Activated CD8-positive, alpha-beta memory T cell treated with anti-CD3 and anti-CD28 coated beads for 36 hours (primary cell): ENCODE data around the gene CMPK2. TPM values are rescaled to one million over a fixed set of nuclear protein-coding genes. Genes with fewer than 3 reads are reported as not detected.
"Not testable (repeated sequence)": the region's sequence is repeated elsewhere in the genome, so short reads cannot be mapped to it uniquely, and the experiment has no call there.

Source experiments
- CTCF ChIA-PET: fragments of 350-600 bp; sonication (Branson Sonifier 250); formaldehyde crosslinking; loops from one replicate; lab custom pipeline; 2021; ENCODE audit warnings: antibody characterized with exemption; lab: Charles Lee
- POLR2A ChIA-PET: fragments of 350-600 bp; sonication (Branson Sonifier 250); formaldehyde crosslinking; loops from one replicate; lab custom pipeline; 2021; ENCODE audit warnings: antibody characterized with exemption; lab: Charles Lee
- total RNA-seq, 2 experiments: library from RNA; stranded (reverse); gene quantifications; one replicate each; pipeline ENCODE4 v1.2.3, GENCODE V29; 2021

CMPK2 gene
- total RNA-seq, 2 experiments from 2014 or later = 0.61 to 0.84 TPM

GRCh38 chr2:6883448-6884122 is 17.9 kb upstream of the CMPK2 start:
- CTCF ChIA-PET = interaction anchor here (1.2 kb wide), 1 partner anchor 14 kb away, joined by 3 read pairs; no protein-coding TSS in a partner anchor
- POLR2A ChIA-PET = no interaction called here

GRCh38 chr2:6881516-6881915 is 15.8 kb upstream of the CMPK2 start:
- ChIA-PET CTCF (interaction anchor here (1.6 kb wide), 1 partner anchor 16 kb away, joined by 5 read pairs; the partner anchor contains the start of gene CMPK2), POLR2A (no interaction called here)

GRCh38 chr2:6881046-6881445 is 15.3 kb upstream of the CMPK2 start:
- ChIA-PET CTCF (interaction anchor here (1.6 kb wide), 1 partner anchor 16 kb away, joined by 5 read pairs; the partner anchor contains the start of gene CMPK2), POLR2A (no interaction called here)

DNA sequence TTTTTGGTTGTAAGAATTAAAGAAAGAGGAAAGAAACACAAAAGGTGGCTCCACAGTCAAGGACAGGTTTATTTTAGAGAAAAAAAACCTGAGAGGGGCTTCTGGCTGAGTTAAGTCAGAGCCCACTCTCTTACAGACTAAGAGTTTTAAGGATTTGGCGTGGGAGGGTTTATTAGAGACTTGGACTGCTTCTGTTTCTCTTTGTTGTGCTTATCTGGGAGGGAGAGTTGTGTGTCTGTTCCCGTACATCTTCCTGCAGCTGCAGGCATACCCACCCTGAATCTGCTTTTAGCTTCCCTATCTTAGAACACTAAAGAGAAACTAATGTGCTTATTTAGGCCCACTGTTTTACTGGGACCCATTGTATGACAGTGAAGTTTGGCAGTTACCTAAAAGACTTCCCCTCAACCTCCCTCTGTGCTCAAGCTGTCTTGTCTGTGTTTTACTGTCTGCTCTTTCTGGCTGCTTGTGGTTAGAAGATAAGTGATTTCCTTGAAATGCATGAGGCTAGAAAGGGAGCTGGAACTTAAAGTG is 14.6 kb upstream of the CMPK2 start:
- POLR2A ChIA-PET = no interaction called here

GRCh38 chr2:6879011-6879410 is 13.3 kb upstream of the CMPK2 start:
- ChIA-PET POLR2A (interaction anchor here (0.6 kb wide), 1 partner anchor 14 kb away, joined by 3 read pairs; no protein-coding TSS in a partner anchor), CTCF (interaction anchor here (1.4 to 3.3 kb wide), 2 partner anchors 13 to 18 kb away, joined by 3 to 14 read pairs; partner anchors contain the start of gene CMPK2)

More for the DNA sequence above, 14.6 kb upstream of the CMPK2 start:
- CTCF ChIA-PET = interaction anchor here (1.4 to 1.6 kb wide), 2 partner anchors 15 to 36 kb away, joined by 4 to 5 read pairs; partner anchors contain the start of genes CMPK2 and RNF144A

DNA sequence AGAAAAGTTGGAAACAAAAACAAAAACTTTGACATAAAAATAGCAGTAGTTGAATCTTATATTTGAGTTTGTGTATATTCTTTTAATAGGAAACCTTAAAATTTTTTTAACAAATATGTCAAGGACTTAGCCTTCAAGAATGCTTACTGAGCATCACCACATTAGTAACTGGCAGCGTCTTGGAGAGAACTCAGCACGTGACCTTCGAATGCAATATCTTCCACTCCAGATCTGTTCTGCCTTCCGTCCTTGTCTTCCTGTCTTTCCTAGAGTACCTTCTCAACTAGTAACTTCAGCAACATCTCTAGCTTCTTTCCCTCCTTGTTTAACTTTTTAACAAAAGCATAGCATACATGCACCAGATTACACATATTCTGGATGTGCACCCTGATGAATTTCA is 12.8 kb upstream of the CMPK2 start:
- POLR2A ChIA-PET = no interaction called here

GRCh38 chr2:6877402-6878304 is 11.9 kb upstream of the CMPK2 start, which contains the start of gene RSAD2:
RSAD2 (plus strand) TSS chr2:6877777; CDS start chr2:6877801, 24 bp downstream.
- ChIA-PET POLR2A (interaction anchor here (0.9 kb wide), 1 partner anchor 12 kb away, joined by 3 read pairs; the partner anchor contains the start of gene CMPK2), CTCF (interaction anchor here (1.3 to 3.3 kb wide), 4 partner anchors 9 to 167 kb away, joined by 4 to 14 read pairs (median 4); partner anchors contain the start of gene CMPK2)

More for the DNA sequence above, 12.8 kb upstream of the CMPK2 start:
- CTCF ChIA-PET = interaction anchor here (1.4 to 3.3 kb wide), 3 partner anchors 10 to 19 kb away, joined by 3 to 14 read pairs (median 4); partner anchors contain the start of gene CMPK2

DNA sequence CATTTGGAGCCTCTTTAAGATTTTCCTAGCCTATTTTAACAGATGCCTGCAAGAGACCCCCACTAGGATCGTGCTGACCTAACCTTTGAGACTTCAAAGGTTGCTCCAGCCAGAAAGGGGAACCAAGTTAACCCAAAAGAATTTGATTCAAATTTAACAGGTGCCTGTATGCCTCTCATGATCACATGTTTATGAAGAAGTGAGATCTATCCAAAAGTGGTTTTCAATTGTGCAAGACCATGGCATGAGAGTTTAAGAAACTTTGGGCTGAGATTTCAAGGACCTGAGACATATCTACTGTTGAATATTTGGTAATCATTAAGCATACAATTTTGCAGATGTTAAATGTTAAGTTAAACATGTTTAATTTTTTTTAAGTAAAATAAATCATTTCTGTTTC is 10.6 kb upstream of the CMPK2 start:
- CTCF ChIA-PET = interaction anchor here (1.0 to 3.3 kb wide), 2 partner anchors 8 to 10 kb away, joined by 3 to 14 read pairs; partner anchors contain the start of gene CMPK2
- POLR2A ChIA-PET = no interaction called here

DNA sequence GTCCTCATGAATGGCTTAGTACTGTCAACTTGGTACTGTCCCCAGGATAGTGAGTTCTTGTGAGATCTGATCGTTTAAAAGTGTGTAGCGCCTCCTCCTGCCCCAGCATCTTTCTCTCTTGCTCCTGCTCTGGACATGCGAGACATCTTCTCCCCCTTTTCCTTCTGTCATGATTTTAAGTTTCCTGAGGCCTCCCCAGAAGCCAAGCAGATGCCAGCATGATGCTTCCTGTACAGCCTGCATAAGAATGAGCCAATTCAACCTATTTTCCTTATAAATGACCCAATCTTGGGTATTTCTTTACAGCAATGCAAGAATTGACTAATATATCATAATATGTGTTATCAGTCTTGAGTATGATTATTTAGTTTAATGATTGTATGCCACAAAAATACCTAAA is 8.3 kb upstream of the CMPK2 start:
- POLR2A ChIA-PET = no interaction called here
- CTCF ChIA-PET = no interaction called here

DNA sequence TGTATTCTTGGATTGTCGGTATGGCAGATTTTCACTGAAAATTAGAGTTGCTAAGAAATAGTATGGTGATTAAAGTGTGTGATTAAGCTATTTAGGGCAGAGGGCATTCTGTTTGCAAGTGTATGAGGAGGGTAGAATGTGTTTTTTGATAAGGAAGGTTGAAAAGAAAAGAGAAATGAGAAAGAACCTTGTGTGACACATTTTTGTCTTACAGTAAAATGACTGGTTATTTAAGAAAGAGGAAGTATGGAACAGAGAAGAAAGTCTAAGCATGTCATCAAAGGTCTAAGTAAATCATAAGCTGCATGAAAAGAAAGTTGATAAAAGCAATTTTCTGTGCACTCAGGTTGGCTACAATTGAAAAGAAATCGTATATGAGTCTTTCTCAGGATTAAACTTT is 6.7 kb upstream of the CMPK2 start:
- ChIA-PET CTCF (interaction anchor here (0.7 kb wide), 1 partner anchor 60 kb away, joined by 3 read pairs; no protein-coding TSS in a partner anchor), POLR2A (no interaction called here)

- POLR2A ChIA-PET = no interaction called here
- CTCF ChIA-PET = interaction anchor here (1.4 to 1.9 kb wide), 2 partner anchors 11 to 90 kb away, joined by 3 to 14 read pairs; partner anchors contain the start of gene RSAD2
These were observed 1.3 kb upstream of the CMPK2 start for GRCh38 chr2:6866982-6867381.

DNA sequence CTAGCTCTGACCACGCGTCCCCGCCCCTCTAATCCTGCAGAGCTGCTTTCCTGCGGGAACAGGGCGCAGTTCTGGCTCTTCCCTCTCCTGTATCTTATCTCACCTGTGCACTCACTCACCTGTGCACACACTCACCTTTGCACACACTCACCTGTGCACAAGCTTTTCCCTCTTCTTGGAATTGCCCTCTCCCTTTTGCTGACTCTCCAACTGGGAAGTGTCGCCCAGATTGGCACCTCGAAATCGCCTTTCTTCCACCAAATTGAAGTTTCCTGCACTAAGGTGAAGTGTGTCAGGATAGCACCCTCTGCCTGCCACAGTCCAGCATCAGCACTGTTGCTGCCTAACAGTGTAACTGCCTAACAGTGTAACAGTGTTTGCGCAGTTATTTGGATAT is 566 bp upstream of the CMPK2 start:
- CTCF ChIA-PET = interaction anchor here (1.4 to 1.9 kb wide), 3 partner anchors 11 to 91 kb away, joined by 3 to 14 read pairs (median 5); partner anchors contain the start of gene RSAD2
- POLR2A ChIA-PET = no interaction called here

DNA sequence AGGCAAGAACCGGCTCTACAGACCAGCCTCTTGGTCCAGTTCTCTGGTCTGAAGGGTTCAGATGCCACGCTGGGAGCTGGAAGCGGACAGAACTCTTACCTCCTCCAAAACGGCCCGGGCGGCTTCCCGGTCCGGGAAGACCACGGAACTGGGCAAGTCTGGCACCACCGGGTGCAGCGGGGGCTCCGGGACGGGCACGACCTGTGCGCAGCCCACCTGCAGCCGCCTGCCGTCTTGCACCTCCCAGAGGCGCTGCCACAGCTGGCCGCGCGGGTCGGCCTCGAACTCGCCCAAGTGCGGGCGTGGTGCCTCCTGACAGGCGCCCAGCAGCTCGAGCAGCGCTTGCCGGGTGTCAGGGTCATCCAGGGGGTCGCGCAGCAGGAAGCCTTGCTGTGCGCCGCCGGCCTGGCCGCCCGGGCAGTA is 773 bp downstream of the CMPK2 start:
- POLR2A ChIA-PET = interaction anchor here (0.6 kb wide), 1 partner anchor 14 kb away, joined by 3 read pairs; no protein-coding TSS in a partner anchor
- CTCF ChIA-PET = interaction anchor here (1.6 to 1.9 kb wide), 3 partner anchors 13 to 179 kb away, joined by 5 to 14 read pairs (median 6); partner anchors contain the start of gene RSAD2

DNA sequence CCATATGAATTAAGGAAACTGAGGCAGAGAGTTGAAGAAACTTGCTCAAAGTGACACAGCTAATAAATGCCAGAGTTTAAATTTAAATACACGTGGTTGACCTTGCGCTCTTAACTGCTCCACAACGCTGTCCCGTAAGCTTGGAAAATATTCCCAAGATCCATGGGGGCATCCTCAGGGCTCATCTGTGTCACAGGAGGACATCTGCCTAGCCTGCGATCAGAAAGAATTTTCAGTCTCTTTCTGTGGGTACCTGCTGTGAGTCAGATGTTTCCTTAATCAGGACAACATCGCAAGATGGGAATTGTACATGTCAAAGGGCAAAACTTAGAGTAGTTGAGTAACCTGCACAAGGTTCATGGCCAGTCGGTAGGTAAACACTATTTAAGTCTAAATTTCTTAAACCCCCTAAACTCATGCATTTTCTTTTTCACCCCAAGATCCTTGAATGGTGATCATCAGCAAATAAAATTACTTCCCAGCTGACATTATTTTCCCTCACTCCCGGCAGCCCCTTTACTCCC is 1.4 kb downstream of the CMPK2 start:
- ChIA-PET CTCF (interaction anchor here (1.6 to 1.8 kb wide), 2 partner anchors 17 to 180 kb away, joined by 5 to 6 read pairs; no protein-coding TSS in a partner anchor), POLR2A (no interaction called here)

DNA sequence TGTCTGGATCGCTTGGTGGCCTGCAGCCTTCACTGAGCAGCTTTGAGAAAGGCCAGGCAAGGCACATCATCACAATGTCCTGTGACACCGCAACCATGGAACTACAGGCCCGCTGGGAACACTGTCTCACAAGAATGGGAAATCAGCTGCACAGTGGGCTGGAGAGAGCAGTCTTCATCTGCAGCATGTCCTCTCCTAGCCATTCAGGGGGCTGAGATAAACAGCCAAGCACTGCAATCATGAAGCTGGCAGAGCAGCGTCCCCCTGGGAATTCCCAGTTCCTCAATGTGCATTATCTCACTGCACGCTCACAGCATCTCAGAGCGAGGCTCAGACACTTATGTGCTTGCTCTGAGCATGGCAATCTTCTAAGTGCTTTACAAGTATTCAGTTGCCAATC is 1.9 kb downstream of the CMPK2 start:
- ChIA-PET POLR2A (no interaction called here), CTCF (no interaction called here)

DNA sequence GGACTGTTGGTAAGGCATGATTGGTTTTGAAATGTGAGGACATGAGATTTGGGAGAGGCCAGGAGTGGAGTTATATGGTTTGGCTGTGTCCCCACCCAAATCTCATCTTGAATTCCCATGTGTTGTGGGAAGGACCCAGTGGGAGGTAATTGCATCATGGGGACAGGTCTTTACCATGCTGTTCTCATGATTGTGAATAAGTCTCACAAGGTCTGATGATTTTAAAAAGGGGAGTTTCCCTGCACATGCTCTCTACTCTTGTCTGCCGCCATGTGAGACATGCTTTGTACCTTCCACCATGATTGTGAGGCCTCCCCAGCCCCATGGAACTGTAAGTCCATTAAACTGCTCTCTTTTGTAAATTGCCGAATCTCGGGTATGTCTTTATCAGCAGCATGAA is 5.4 kb downstream of the CMPK2 start:
- ChIA-PET POLR2A (no interaction called here), CTCF (no interaction called here)

- POLR2A ChIA-PET, CTCF ChIA-PET: not testable (repeated sequence)
These were observed 7.2 kb downstream of the CMPK2 start for GRCh38 chr2:6858466-6859027.

DNA sequence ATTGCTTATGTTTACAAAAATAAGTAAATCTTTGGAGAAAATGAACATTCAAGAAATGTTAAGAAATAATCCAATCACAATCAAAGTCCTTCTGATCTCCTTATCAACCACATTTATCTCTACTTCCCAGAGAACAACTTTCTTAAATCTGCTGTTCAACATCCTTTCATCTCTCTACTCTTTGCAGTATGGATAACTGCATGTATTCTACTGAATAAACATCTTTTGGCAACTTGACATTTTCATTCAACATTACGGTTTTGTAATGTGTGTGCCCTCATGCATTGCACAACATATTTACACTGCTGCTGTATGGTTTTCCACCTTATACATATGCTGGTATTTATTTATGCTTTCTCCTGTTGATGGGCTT is 9.2 kb downstream of the CMPK2 start:
- CTCF ChIA-PET = no interaction called here

More for the DNA sequence above, 9.2 kb downstream of the CMPK2 start:
- POLR2A ChIA-PET = no interaction called here
